Measurements from ENCODE around the gene PDCD1. TPM values are rescaled to one million over a fixed set of nuclear protein-coding genes. Genes with fewer than 3 reads are reported as not detected.

Gene PDCD1
- total RNA-seq, 1 experiment from 2014 or later: 0.22 TPM

DNA sequence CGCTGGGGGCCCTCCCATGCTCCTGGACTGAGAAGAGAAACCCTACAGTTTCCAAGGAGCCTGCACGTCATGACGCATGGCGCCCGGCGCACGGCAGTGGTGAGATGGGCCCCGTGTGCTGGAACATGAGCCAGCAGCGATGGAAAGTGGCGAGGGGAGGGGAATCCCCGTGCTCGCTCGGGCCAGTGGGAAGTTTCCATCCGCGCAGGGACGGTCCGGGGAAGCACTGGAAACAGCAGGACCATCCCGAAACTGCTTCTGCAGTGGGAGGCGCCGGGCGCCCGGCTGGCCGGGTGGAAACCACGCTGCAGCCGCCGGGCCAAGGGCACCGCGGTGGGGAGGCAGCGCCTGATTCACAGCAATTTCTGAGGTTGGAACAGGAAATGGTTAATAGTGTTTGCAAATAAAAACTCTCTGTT, 4.9 kb upstream of the PDCD1 start:
- POLR2A ChIA-PET: no interaction called here
- RAD21 ChIA-PET (ENCODE audit: low non-redundant PET in 1 of 2, low total read pairs in 2 of 2, uncharacterized antibody in 2 of 2, unreplicated experiment in 2 of 2): no interaction called here
- ATAC-seq (no peak), DNase-seq (ENCODE audit: low read depth, low spot score) (no peak)
- Histone ChIP-seq H3K79me2 (ENCODE audit: insufficient read depth, low read length) (no peaks in the 10 kb centered on the region), H3K27ac (ENCODE audit: low read depth, low read length) (no peak overlapping the region), H3K4me2 (ENCODE audit: low read length) (no peak overlapping the region), H3K9ac (ENCODE audit: low read length) (no peak overlapping the region), H3K9me3 (ENCODE audit: control insufficient read depth in 1 of 2, insufficient read depth in 1 of 2, low read depth in 1 of 2, low read length in 2 of 2) (peaks cover 0 to 9% of the 10 kb centered on the region in 2 experiments; a peak in 1 of 4 replicates), H3K36me3 (ENCODE audit: control insufficient read depth in 1 of 2, insufficient read depth in 2 of 2, low read length in 2 of 2) (no peaks in the 10 kb centered on the region), H4K20me1 (ENCODE audit: insufficient read depth) (no peaks in the 10 kb centered on the region), H3K4me1 (ENCODE audit: control insufficient read depth in 1 of 2, insufficient read depth in 2 of 2, low read length in 2 of 2) (no peaks in the 10 kb centered on the region; a peak in 1 of 4 replicates), H2AFZ (ENCODE audit: low read depth, low read length, poor library complexity, severe bottlenecking) (no peak overlapping the region), H3K27me3 (ENCODE audit: insufficient read depth, low read length) (no peaks in the 10 kb centered on the region), H3K4me3 (replicated peaks in 1 of 2; ENCODE audit: low read depth in 1 of 2, low read length in 2 of 2) (no peak overlapping the region), H3K9me2 (ENCODE audit: insufficient read depth) (no peaks in the 10 kb centered on the region)
- intact Hi-C loops (cut with micrococcal nuclease): no loop called here
- CTCF ChIA-PET: no interaction called here
- TF ChIP-seq CEBPB (IDR thresholded peaks at IDR 0.05; ENCODE audit: low read depth) (no peak), CBX3 (IDR thresholded peaks at IDR 0.05; ENCODE audit: low read depth) (no peak), ELF1 (IDR thresholded peaks at IDR 0.05; ENCODE audit: borderline replicate concordance, low read depth) (no peak)
- TF ChIP-seq, protein P1, sequence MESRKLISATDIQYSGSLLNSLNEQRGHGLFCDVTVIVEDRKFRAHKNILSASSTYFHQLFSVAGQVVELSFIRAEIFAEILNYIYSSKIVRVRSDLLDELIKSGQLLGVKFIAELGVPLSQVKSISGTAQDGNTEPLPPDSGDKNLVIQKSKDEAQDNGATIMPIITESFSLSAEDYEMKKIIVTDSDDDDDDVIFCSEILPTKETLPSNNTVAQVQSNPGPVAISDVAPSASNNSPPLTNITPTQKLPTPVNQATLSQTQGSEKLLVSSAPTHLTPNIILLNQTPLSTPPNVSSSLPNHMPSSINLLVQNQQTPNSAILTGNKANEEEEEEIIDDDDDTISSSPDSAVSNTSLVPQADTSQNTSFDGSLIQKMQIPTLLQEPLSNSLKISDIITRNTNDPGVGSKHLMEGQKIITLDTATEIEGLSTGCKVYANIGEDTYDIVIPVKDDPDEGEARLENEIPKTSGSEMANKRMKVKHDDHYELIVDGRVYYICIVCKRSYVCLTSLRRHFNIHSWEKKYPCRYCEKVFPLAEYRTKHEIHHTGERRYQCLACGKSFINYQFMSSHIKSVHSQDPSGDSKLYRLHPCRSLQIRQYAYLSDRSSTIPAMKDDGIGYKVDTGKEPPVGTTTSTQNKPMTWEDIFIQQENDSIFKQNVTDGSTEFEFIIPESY (IDR thresholded peaks at IDR 0.05; ENCODE audit: extremely low read depth, insufficient replicate concordance, low read length): no peak
- BruUV-seq (replicated peaks): no TSS peak

DNA sequence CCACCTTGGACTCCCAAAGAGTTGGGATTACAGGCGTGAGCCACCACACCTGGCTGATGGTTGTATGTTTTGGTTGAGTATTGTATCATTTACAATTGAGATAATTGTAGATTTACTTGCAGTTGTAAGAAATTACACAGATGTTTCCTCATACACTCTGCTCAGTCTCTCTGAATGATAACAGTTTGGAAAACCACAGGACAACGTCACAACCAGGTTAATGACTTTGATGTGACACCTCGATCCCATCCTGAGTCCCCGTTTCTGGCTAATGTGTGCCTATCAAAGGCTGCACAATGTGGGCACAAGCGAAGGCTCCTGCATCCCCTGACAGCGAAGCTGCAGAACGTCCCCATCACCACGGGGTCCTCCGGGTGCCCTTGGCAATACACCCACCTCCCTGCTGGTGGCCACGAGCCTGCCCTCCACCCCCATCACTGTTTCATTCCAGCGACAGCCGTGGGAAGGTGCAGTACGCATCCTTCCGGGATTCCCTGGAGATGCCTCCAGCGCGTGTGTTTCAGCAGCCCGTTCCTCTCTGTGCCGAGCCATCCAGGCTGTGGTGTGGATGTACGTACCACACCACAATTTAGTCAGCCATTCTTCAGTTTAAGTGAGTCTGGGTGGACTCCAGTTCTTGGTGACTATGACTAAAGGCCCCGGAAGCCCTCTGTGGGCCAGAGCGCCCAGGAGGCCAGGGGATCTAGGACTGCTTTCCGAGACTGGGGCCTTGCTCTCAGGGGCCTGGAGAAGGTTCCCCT, 4.3 kb upstream of the PDCD1 start:
- no peak overlapping the region for H3K27ac ChIP-seq (ENCODE audit: low read depth, low read length)
- no peaks in the 10 kb centered on the region for H3K36me3 ChIP-seq (ENCODE audit: control insufficient read depth in 1 of 2, insufficient read depth in 2 of 2, low read length in 2 of 2)
- H4K20me1 ChIP-seq (ENCODE audit: insufficient read depth): no peaks in the 10 kb centered on the region
- peaks cover 0 to 9% of the 10 kb centered on the region in 2 experiments; a peak in 1 of 4 replicates for H3K9me3 ChIP-seq (ENCODE audit: control insufficient read depth in 1 of 2, insufficient read depth in 1 of 2, low read depth in 1 of 2, low read length in 2 of 2)
- DNase-seq (ENCODE audit: low read depth, low spot score) (no peak), ATAC-seq (no peak)
- H3K4me1 ChIP-seq (ENCODE audit: control insufficient read depth in 1 of 2, insufficient read depth in 2 of 2, low read length in 2 of 2): no peaks in the 10 kb centered on the region; a peak in 1 of 4 replicates
- ChIA-PET RAD21 (ENCODE audit: low non-redundant PET in 1 of 2, low total read pairs in 2 of 2, uncharacterized antibody in 2 of 2, unreplicated experiment in 2 of 2) (no interaction called here), CTCF (no interaction called here), POLR2A (no interaction called here)
- H3K79me2 ChIP-seq (ENCODE audit: insufficient read depth, low read length): no peaks in the 10 kb centered on the region
- intact Hi-C loops (cut with micrococcal nuclease): no loop called here
- no peak overlapping the region for H3K4me3 ChIP-seq (replicated peaks in 1 of 2; ENCODE audit: low read depth in 1 of 2, low read length in 2 of 2)
- no peak overlapping the region for H3K4me2 ChIP-seq (ENCODE audit: low read length)
- TF ChIP-seq YY1 (IDR thresholded peaks at IDR 0.05; ENCODE audit: extremely low read depth, insufficient replicate concordance, low read depth, low read length) (no peak), EGR1 (IDR thresholded peaks at IDR 0.05; ENCODE audit: low read depth) (no peak), SP1 (IDR thresholded peaks at IDR 0.05; ENCODE audit: low read depth) (no peak), POLR2AphosphoS5 (IDR thresholded peaks at IDR 0.05; ENCODE audit: low read depth, low read length) (no peak), POLR2A (IDR thresholded peaks at IDR 0.05; ENCODE audit: borderline replicate concordance, extremely low read depth, insufficient read depth, insufficient read length) (no peak), SRF (IDR thresholded peaks at IDR 0.05; ENCODE audit: low read depth) (no peak)
- TF ChIP-seq, protein P1 (IDR thresholded peaks at IDR 0.05; ENCODE audit: extremely low read depth, insufficient replicate concordance, low read length): no peak
- H2AFZ ChIP-seq (ENCODE audit: low read depth, low read length, poor library complexity, severe bottlenecking): no peak overlapping the region
- H3K9ac ChIP-seq (ENCODE audit: low read length): no peak overlapping the region
- H3K9me2 ChIP-seq (ENCODE audit: insufficient read depth): no peaks in the 10 kb centered on the region
- H3K27me3 ChIP-seq (ENCODE audit: insufficient read depth, low read length): no peaks in the 10 kb centered on the region
- BruUV-seq (replicated peaks): no TSS peak

Measured in HCT116 (cell line).